GM23338 (cell line): ENCODE data around the gene RNF217.

Experiments
- CTCF ChIP-seq, 2 experiments: fragments of 200-600 bp in 1 of 2; sonication (generic) in 1 of 2; conservative IDR thresholded peaks; 2 replicates each; pipeline versions ENCODE4 v1.5.1 to v1.6.1; 2016 to 2017; ENCODE audit warnings: antibody characterized with exemption in 2 of 2, low read depth in 2 of 2, mild to moderate bottlenecking in 2 of 2, moderate library complexity in 1 of 2
- EZH2 ChIP-seq: fragments of 200-600 bp; sonication (generic); IDR thresholded peaks from one replicate; pipeline ENCODE4 v1.8.0; 2017; ENCODE audit warnings: antibody characterized with exemption, mild to moderate bottlenecking, low read depth; ENCODE audit not compliant: unreplicated experiment

GRCh38 chr6:125001684-125002405, 39.6 kb downstream of the RNF217 start:
- TF ChIP-seq CTCF (conservative IDR thresholded peaks at IDR 0.05; ENCODE audit: low read depth in 2 of 2) (no peak), EZH2 (no peak)
